HEK293 (cell line): ENCODE data around the gene CRTC3.

Source experiments
- CTCF ChIA-PET: fragments of 350-600 bp; formaldehyde crosslinking; extraction: SDS; loops from one replicate; lab custom pipeline; 2021; ENCODE audit warnings: antibody characterized with exemption; lab: Yijun Ruan, JAX
- POLR2A ChIA-PET: fragments of 300-600 bp; formaldehyde crosslinking; extraction: SDS; loops from one replicate; lab custom pipeline; 2020; ENCODE audit warnings: antibody characterized with exemption, inconsistent platforms; lab: Yijun Ruan, JAX
- H3K27ac ChIP-seq: fragments of 200-500 bp; sonication (Bioruptor generic); 2 replicates; pipeline ENCODE4 v1.5.1; 2014; ENCODE audit warnings: low read depth, low read length, control low read depth, inconsistent platforms; ENCODE audit errors: extremely low read depth
- H3K36me3 ChIP-seq, 2 experiments: fragments of 200-500 bp in 1 of 2; sonication (Bioruptor generic) in 1 of 2; 1 replicate in 1 of 2; 2 replicates in 1 of 2; pipeline ENCODE4 v1.5.1; 2014 to 2017; ENCODE audit warnings: inconsistent platforms in 2 of 2, low read length in 2 of 2; ENCODE audit not compliant: control insufficient read depth in 2 of 2, insufficient read depth in 1 of 2
- H3K4me1 ChIP-seq: fragments of 200-500 bp; sonication (Bioruptor generic); 2 replicates; pipeline ENCODE4 v1.5.1; 2014; ENCODE audit warnings: mild to moderate bottlenecking, low read length, inconsistent platforms; ENCODE audit not compliant: control insufficient read depth, insufficient read depth
- H3K4me3 ChIP-seq: 2 replicates; pipeline ENCODE4 v1.5.1; 2011; ENCODE audit warnings: low read depth, mild to moderate bottlenecking, control low read depth, low read length, moderate library complexity
- H3K9me3 ChIP-seq: fragments of 200-500 bp; sonication (Bioruptor generic); 2 replicates; pipeline ENCODE4 v1.5.1; 2014; ENCODE audit warnings: low read depth, low read length, inconsistent platforms; ENCODE audit not compliant: control insufficient read depth, insufficient read depth
- HOXC10 ChIP-seq: sonication (generic); formaldehyde crosslinking; IDR thresholded peaks from 2 replicates; pipeline ENCODE4 v1.8.1; 2023; ENCODE audit warnings: mild to moderate bottlenecking, missing genetic modification reagents
- KLF8 ChIP-seq: fragments of 450-650 bp; formaldehyde crosslinking; IDR thresholded peaks from 2 replicates; pipeline ENCODE4 v1.5.1; 2016; ENCODE audit warnings: missing biosample characterization, missing genetic modification characterization
- MEIS1 ChIP-seq: sonication (generic); formaldehyde crosslinking; IDR thresholded peaks from 2 replicates; pipeline ENCODE4 v1.8.1; 2022; ENCODE audit warnings: missing genetic modification reagents, mild to moderate bottlenecking, borderline replicate concordance
- MZF1 ChIP-seq: fragments of 450-650 bp; formaldehyde crosslinking; IDR thresholded peaks from 2 replicates; pipeline ENCODE4 v1.5.1; 2017; ENCODE audit warnings: missing biosample characterization, missing genetic modification characterization, borderline replicate concordance
- SALL2 ChIP-seq: fragments of 450-650 bp; formaldehyde crosslinking; IDR thresholded peaks from 2 replicates; pipeline ENCODE4 v1.5.0; 2017; ENCODE audit warnings: missing biosample characterization, mild to moderate bottlenecking, missing genetic modification characterization, borderline replicate concordance
- ZBTB17 ChIP-seq: fragments of 450-650 bp; formaldehyde crosslinking; IDR thresholded peaks from 2 replicates; pipeline ENCODE4 v1.5.1; 2016; ENCODE audit warnings: missing biosample characterization, missing genetic modification characterization
- ZNF221 ChIP-seq: fragments of 450-650 bp; formaldehyde crosslinking; IDR thresholded peaks from 2 replicates; pipeline ENCODE4 v1.5.1; 2017; ENCODE audit warnings: missing biosample characterization, missing genetic modification characterization, borderline replicate concordance
- ZNF391 ChIP-seq: fragments of 450-650 bp; formaldehyde crosslinking; IDR thresholded peaks from 2 replicates; pipeline ENCODE4 v1.5.1; 2016; ENCODE audit warnings: low read depth, missing biosample characterization, missing genetic modification characterization, borderline replicate concordance
- ZNF600 ChIP-seq: fragments of 450-650 bp; formaldehyde crosslinking; IDR thresholded peaks from 2 replicates; pipeline ENCODE4 v1.5.1; 2016; ENCODE audit warnings: missing biosample characterization, missing genetic modification characterization
- ZNF837 ChIP-seq: fragments of 450-650 bp; formaldehyde crosslinking; IDR thresholded peaks from 2 replicates; pipeline ENCODE4 v1.5.1; 2016; ENCODE audit warnings: missing biosample characterization, missing genetic modification characterization
- TF ChIP-seq, protein P1 (sequence below): fragments of 450-650 bp; formaldehyde crosslinking; IDR thresholded peaks from 2 replicates; pipeline ENCODE4 v1.5.1; 2016; ENCODE audit warnings: missing biosample characterization, missing genetic modification characterization
- TF ChIP-seq, protein P2 (sequence below): fragments of 450-650 bp; formaldehyde crosslinking; IDR thresholded peaks from 2 replicates; pipeline ENCODE4 v1.5.1; 2017; ENCODE audit warnings: missing biosample characterization, missing genetic modification characterization
- TF ChIP-seq, protein P3 (sequence below): fragments of 450-650 bp; formaldehyde crosslinking; IDR thresholded peaks from 2 replicates; pipeline ENCODE4 v1.5.1; 2017; ENCODE audit warnings: missing biosample characterization, missing genetic modification characterization
- TF ChIP-seq, protein P4 (sequence below): fragments of 450-650 bp; formaldehyde crosslinking; IDR thresholded peaks from 2 replicates; pipeline ENCODE4 v1.5.1; 2016; ENCODE audit warnings: missing biosample characterization, missing genetic modification characterization
- TF ChIP-seq, protein P5 (sequence below): fragments of 450-650 bp; formaldehyde crosslinking; IDR thresholded peaks from 2 replicates; pipeline ENCODE4 v1.5.1; 2016; ENCODE audit warnings: missing biosample characterization, missing genetic modification characterization
- TF ChIP-seq, protein P6 (sequence below): fragments of 450-650 bp; formaldehyde crosslinking; IDR thresholded peaks from 2 replicates; pipeline ENCODE4 v1.5.1; 2016; ENCODE audit warnings: missing biosample characterization, missing genetic modification characterization

Gene CRTC3

GRCh38 chr15:90558171-90558573 lies 28.4 kb downstream of the CRTC3 start:
- TF ChIP-seq, protein P1, sequence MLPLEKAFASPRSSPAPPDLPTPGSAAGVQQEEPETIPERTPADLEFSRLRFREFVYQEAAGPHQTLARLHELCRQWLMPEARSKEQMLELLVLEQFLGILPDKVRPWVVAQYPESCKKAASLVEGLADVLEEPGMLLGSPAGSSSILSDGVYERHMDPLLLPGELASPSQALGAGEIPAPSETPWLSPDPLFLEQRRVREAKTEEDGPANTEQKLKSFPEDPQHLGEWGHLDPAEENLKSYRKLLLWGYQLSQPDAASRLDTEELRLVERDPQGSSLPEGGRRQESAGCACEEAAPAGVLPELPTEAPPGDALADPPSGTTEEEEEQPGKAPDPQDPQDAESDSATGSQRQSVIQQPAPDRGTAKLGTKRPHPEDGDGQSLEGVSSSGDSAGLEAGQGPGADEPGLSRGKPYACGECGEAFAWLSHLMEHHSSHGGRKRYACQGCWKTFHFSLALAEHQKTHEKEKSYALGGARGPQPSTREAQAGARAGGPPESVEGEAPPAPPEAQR (tag by site-specific recombination) = no peak
- TF ChIP-seq ZNF600 = 0 out of 2 replicates have a peak, but pooled peaks have one; percentile 1
- no peak for TF ChIP-seq ZNF391 (tag by site-specific recombination)
- no peak for TF ChIP-seq MZF1 (tag by site-specific recombination)
- TF ChIP-seq, all 188 proteins: peak for 1
- Histone ChIP-seq H3K4me3 (no peak overlapping the region), H3K9me3 (no peaks in the 10 kb centered on the region), H3K36me3 (peaks cover 0 to 3% of the 10 kb centered on the region in 2 experiments; a peak in 1 of 3 replicates), H3K4me1 (peaks cover 20% of the 10 kb centered on the region), H3K27ac (no peak overlapping the region)
- CTCF ChIA-PET = no interaction called here
- POLR2A ChIA-PET = interaction anchor here (0.9 kb wide), 1 partner anchor 22 kb away, joined by 3 read pairs; no protein-coding TSS in a partner anchor

DNA sequence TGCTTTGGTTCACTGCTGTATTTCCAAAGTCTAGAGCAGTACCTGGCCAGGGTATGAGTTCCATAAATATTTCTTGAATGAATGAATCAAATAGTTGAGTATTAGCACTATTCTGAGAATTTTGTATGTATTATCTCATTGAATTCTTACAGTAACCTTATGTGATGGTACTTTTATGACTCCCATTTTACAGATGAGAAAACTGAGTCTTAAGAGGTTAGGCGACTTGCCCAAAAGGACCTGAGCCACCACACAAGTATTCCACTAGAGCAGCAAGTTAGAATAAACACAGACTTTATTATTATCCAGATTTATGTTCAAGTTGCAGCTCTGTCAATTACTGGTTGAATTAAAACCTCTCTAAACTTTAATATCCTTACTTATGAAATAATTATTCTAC lies 29.4 kb downstream of the CRTC3 start:
- Histone ChIP-seq H3K27ac (no peak overlapping the region), H3K4me3 (no peak overlapping the region)
- TF ChIP-seq, protein P2, sequence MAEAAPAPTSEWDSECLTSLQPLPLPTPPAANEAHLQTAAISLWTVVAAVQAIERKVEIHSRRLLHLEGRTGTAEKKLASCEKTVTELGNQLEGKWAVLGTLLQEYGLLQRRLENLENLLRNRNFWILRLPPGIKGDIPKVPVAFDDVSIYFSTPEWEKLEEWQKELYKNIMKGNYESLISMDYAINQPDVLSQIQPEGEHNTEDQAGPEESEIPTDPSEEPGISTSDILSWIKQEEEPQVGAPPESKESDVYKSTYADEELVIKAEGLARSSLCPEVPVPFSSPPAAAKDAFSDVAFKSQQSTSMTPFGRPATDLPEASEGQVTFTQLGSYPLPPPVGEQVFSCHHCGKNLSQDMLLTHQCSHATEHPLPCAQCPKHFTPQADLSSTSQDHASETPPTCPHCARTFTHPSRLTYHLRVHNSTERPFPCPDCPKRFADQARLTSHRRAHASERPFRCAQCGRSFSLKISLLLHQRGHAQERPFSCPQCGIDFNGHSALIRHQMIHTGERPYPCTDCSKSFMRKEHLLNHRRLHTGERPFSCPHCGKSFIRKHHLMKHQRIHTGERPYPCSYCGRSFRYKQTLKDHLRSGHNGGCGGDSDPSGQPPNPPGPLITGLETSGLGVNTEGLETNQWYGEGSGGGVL = no peak
- TF ChIP-seq, protein P3, sequence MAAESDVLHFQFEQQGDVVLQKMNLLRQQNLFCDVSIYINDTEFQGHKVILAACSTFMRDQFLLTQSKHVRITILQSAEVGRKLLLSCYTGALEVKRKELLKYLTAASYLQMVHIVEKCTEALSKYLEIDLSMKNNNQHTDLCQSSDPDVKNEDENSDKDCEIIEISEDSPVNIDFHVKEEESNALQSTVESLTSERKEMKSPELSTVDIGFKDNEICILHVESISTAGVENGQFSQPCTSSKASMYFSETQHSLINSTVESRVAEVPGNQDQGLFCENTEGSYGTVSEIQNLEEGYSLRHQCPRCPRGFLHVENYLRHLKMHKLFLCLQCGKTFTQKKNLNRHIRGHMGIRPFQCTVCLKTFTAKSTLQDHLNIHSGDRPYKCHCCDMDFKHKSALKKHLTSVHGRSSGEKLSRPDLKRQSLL = no peak
- TF ChIP-seq, protein P4, sequence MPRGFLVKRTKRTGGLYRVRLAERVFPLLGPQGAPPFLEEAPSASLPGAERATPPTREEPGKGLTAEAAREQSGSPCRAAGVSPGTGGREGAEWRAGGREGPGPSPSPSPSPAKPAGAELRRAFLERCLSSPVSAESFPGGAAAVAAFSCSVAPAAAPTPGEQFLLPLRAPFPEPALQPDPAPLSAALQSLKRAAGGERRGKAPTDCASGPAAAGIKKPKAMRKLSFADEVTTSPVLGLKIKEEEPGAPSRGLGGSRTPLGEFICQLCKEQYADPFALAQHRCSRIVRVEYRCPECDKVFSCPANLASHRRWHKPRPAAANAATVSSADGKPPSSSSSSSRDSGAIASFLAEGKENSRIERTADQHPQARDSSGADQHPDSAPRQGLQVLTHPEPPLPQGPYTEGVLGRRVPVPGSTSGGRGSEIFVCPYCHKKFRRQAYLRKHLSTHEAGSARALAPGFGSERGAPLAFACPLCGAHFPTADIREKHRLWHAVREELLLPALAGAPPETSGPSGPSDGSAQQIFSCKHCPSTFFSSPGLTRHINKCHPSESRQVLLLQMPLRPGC (tag by site-specific recombination) = no peak
- TF ChIP-seq KLF8 (tag by site-specific recombination) (no peak), ZBTB17 (tag by site-specific recombination) (no peak), SALL2 (tag by site-specific recombination) (no peak), HOXC10 (CRISPR knock-in tag) (no peak), MEIS1 (CRISPR knock-in tag) (no peak), ZNF221 (tag by site-specific recombination) (no peak), ZNF837 (no peak)
- TF ChIP-seq, protein P5, sequence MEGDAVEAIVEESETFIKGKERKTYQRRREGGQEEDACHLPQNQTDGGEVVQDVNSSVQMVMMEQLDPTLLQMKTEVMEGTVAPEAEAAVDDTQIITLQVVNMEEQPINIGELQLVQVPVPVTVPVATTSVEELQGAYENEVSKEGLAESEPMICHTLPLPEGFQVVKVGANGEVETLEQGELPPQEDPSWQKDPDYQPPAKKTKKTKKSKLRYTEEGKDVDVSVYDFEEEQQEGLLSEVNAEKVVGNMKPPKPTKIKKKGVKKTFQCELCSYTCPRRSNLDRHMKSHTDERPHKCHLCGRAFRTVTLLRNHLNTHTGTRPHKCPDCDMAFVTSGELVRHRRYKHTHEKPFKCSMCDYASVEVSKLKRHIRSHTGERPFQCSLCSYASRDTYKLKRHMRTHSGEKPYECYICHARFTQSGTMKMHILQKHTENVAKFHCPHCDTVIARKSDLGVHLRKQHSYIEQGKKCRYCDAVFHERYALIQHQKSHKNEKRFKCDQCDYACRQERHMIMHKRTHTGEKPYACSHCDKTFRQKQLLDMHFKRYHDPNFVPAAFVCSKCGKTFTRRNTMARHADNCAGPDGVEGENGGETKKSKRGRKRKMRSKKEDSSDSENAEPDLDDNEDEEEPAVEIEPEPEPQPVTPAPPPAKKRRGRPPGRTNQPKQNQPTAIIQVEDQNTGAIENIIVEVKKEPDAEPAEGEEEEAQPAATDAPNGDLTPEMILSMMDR (tag by site-specific recombination) = no peak
- TF ChIP-seq, protein P6, sequence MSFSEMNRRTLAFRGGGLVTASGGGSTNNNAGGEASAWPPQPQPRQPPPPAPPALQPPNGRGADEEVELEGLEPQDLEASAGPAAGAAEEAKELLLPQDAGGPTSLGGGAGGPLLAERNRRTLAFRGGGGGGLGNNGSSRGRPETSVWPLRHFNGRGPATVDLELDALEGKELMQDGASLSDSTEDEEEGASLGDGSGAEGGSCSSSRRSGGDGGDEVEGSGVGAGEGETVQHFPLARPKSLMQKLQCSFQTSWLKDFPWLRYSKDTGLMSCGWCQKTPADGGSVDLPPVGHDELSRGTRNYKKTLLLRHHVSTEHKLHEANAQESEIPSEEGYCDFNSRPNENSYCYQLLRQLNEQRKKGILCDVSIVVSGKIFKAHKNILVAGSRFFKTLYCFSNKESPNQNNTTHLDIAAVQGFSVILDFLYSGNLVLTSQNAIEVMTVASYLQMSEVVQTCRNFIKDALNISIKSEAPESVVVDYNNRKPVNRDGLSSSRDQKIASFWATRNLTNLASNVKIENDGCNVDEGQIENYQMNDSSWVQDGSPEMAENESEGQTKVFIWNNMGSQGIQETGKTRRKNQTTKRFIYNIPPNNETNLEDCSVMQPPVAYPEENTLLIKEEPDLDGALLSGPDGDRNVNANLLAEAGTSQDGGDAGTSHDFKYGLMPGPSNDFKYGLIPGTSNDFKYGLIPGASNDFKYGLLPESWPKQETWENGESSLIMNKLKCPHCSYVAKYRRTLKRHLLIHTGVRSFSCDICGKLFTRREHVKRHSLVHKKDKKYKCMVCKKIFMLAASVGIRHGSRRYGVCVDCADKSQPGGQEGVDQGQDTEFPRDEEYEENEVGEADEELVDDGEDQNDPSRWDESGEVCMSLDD = no peak
- TF ChIP-seq, all 188 proteins: peak for 0
- Histone ChIP-seq H3K36me3 (peaks cover 0 to 3% of the 10 kb centered on the region in 2 experiments; a peak in 1 of 3 replicates), H3K9me3 (no peaks in the 10 kb centered on the region), H3K4me1 (peaks cover 16% of the 10 kb centered on the region)
- CTCF ChIA-PET = interaction anchor here (1.6 kb wide), 1 partner anchor 10 kb away, joined by 4 read pairs; no protein-coding TSS in a partner anchor
- POLR2A ChIA-PET = no interaction called here
